HuH-7 (cell line): ENCODE results near the gene SPINK5.

Source experiments
- DNase-seq: peaks from one replicate; pipeline ENCODE4 v3.0.0; 2011; ENCODE audit warnings: low spot score

Gene SPINK5

GRCh38 chr5:148091991-148092964, 28.5 kb downstream of the SPINK5 start:
- DNase-seq = no peak

- DNase-seq = no peak
These were observed 30.6 kb downstream of the SPINK5 start for GRCh38 chr5:148094336-148094735.

GRCh38 chr5:148104226-148104625, 40.4 kb downstream of the SPINK5 start:
- no peak for DNase-seq

GRCh38 chr5:148107608-148108007, 43.8 kb downstream of the SPINK5 start:
- no peak for DNase-seq

- DNase-seq = no peak
These were observed 49.5 kb downstream of the SPINK5 start for GRCh38 chr5:148113243-148113642.

- peak; percentile 12 for DNase-seq
These were observed 56.5 kb downstream of the SPINK5 start for GRCh38 chr5:148120317-148120716.

GRCh38 chr5:148125641-148126040, 61.9 kb downstream of the SPINK5 start:
- no peak for DNase-seq

GRCh38 chr5:148135091-148136048, 71.6 kb downstream of the SPINK5 start:
- DNase-seq = peak; percentile 21

- no peak for DNase-seq
These were observed 77.1 kb downstream of the SPINK5 start for GRCh38 chr5:148140846-148141245.

- no peak for DNase-seq
These were observed 77.9 kb downstream of the SPINK5 start for GRCh38 chr5:148141645-148142044.

- peak; percentile 12 for DNase-seq
These were observed 82.1 kb downstream of the SPINK5 start for GRCh38 chr5:148145916-148146315.

- no peak for DNase-seq
These were observed 82.7 kb downstream of the SPINK5 start for GRCh38 chr5:148146487-148146886.

- peak; percentile 39 for DNase-seq
These were observed 83.6 kb downstream of the SPINK5 start for GRCh38 chr5:148147415-148147814.

GRCh38 chr5:148151872-148152271, 88.1 kb downstream of the SPINK5 start:
- no peak for DNase-seq

- DNase-seq = no peak
These were observed 89.0 kb downstream of the SPINK5 start for GRCh38 chr5:148152781-148153180.

- no peak for DNase-seq
These were observed 92.8 kb downstream of the SPINK5 start for GRCh38 chr5:148156609-148157008.

GRCh38 chr5:148162038-148162437, 98.3 kb downstream of the SPINK5 start:
- DNase-seq = no peak

- no peak for DNase-seq
These were observed 99.6 kb downstream of the SPINK5 start for GRCh38 chr5:148163345-148163744.

- DNase-seq = no peak
These were observed 102.9 kb downstream of the SPINK5 start for GRCh38 chr5:148166550-148167283.

- no peak for DNase-seq
These were observed 104.5 kb downstream of the SPINK5 start, which contains the start of gene SPINK14 for GRCh38 chr5:148168246-148168645. TSS of gene SPINK14 (plus strand) at chr5:148168546. CDS start at chr5:148169733, 1,187 bp downstream.

- no peak for DNase-seq
These were observed 108.6 kb downstream of the SPINK5 start for GRCh38 chr5:148172377-148172776.

- no peak for DNase-seq
These were observed 112.7 kb downstream of the SPINK5 start for GRCh38 chr5:148176480-148176879.
